Measurements from ENCODE around the gene CIB1. TPM values are rescaled to one million over a fixed set of nuclear protein-coding genes. Genes with fewer than 3 reads are reported as not detected.
A peak's percentile ranks its signal among the peaks of the same experiment; 100 is the strongest.
"Not testable (repeated sequence)": the region's sequence is repeated elsewhere in the genome, so short reads cannot be mapped to it uniquely, and the experiment has no call there.

CIB1 gene
- total RNA-seq, 2 donors from 2014 or later, result 24.9 to 31.1 TPM

DNA sequence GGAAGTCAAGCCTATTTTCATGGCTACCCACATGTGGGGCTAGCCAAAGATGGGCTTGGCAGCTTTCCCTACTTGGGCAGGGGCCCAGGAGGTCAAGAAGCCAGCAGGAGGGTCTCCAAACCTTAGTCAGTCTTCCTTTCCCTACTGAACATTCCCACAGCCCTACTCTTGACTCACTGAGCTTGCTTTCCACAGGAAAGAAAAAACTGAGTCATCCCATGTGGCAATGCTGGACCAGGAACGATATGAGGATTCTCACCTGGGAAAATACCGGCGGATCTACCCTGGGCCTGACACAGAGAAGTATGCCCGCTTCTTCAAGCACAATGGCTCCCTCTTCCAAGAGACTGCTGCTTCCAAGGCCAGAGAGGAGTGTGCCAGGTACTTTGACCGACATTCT, 28.1 kb upstream of the CIB1 start:
- no peak for DNase-seq (ENCODE audit: low spot score)
- peaks cover 0 to 16% of the 10 kb centered on the region in 2 donors for H3K4me1 ChIP-seq
- H3K27ac ChIP-seq, result no peak overlapping the region
- H3K4me3 ChIP-seq, result no peak overlapping the region
- no peaks in the 10 kb centered on the region for H3K36me3 ChIP-seq
- TF ChIP-seq, protein P1, sequence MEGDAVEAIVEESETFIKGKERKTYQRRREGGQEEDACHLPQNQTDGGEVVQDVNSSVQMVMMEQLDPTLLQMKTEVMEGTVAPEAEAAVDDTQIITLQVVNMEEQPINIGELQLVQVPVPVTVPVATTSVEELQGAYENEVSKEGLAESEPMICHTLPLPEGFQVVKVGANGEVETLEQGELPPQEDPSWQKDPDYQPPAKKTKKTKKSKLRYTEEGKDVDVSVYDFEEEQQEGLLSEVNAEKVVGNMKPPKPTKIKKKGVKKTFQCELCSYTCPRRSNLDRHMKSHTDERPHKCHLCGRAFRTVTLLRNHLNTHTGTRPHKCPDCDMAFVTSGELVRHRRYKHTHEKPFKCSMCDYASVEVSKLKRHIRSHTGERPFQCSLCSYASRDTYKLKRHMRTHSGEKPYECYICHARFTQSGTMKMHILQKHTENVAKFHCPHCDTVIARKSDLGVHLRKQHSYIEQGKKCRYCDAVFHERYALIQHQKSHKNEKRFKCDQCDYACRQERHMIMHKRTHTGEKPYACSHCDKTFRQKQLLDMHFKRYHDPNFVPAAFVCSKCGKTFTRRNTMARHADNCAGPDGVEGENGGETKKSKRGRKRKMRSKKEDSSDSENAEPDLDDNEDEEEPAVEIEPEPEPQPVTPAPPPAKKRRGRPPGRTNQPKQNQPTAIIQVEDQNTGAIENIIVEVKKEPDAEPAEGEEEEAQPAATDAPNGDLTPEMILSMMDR (IDR thresholded peaks at IDR 0.05), result no peak
- H3K9me3 ChIP-seq, result no peaks in the 10 kb centered on the region
- H3K27me3 ChIP-seq, result no peaks in the 10 kb centered on the region

DNA sequence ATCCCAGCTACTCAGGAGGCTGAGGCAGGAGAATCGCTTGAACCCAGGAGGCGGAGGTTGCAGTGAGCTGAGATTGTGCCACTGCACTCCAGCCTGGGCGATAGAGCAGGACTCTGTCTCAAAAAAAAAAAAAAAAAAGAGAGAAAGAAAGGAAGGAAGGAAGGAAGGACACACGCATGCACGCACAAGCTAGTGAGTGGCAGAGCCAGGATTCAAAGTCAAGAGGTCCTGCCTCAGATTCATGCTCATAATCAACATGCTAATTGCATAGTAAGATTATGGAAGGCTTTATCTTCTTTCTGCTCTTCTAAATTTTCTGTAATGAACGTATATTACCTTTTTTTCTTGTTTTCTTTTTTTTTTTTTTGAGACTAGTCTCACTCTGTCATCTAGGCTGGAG, 27.0 kb upstream of the CIB1 start:
- H3K4me3 ChIP-seq; H3K36me3 ChIP-seq; H3K9me3 ChIP-seq; H3K27me3 ChIP-seq; DNase-seq (ENCODE audit: low spot score); H3K27ac ChIP-seq: not testable (repeated sequence)
- peaks cover 0 to 11% of the 10 kb centered on the region in 2 donors for H3K4me1 ChIP-seq

DNA sequence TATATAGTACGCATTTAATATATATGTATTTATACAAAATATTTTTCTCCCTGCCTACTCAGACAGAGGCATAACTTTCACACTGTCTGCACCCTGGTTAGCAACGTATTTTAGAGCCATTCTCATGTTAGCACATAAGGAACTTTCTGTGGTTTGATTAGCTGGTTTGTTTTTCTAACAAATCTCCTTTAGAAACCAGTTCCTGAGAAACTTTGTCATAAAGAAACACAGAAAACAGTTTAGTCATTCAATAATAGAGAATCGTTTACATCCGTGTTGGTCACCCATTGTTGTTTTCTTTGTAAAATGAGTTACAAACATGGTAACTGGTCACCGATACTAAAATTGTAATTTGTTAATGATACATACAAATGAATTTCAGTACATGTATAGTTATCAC, 25.8 kb upstream of the CIB1 start:
- H3K36me3 ChIP-seq, result no peaks in the 10 kb centered on the region
- H3K9me3 ChIP-seq, result no peaks in the 10 kb centered on the region
- no peaks in the 10 kb centered on the region for H3K27me3 ChIP-seq
- H3K27ac ChIP-seq, result no peak overlapping the region
- TF ChIP-seq, protein P1 (IDR thresholded peaks at IDR 0.05), result no peak
- peaks cover 0 to 4% of the 10 kb centered on the region in 2 donors for H3K4me1 ChIP-seq
- H3K4me3 ChIP-seq, result no peak overlapping the region
- no peak for DNase-seq (ENCODE audit: low spot score)

DNA sequence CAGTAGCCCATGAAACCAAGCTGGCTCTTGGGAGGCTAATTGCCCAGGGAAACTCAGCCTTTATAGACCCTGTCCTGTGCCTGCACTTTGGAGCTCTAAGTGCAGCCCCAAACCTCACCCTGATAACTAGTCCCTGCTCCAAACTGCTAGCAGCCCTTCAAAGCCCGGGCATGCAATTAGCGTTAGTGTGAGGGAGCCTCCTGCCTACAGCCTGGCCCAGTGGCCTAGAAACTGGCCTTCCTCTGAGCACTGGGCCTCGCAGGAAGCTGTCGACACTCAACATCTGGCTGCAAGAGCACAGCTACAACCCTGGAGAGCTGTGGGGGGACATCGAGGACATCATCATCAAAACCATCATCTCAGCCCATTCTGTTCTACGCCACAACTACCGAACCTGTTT, 24.0 kb upstream of the CIB1 start:
- Histone ChIP-seq H3K9me3 (no peaks in the 10 kb centered on the region), H3K36me3 (no peaks in the 10 kb centered on the region), H3K27ac (no peak overlapping the region), H3K27me3 (no peaks in the 10 kb centered on the region), H3K4me3 (no peak overlapping the region), H3K4me1 (no peaks in the 10 kb centered on the region)
- TF ChIP-seq, protein P1 (IDR thresholded peaks at IDR 0.05), result no peak
- DNase-seq (ENCODE audit: low spot score), result no peak

DNA sequence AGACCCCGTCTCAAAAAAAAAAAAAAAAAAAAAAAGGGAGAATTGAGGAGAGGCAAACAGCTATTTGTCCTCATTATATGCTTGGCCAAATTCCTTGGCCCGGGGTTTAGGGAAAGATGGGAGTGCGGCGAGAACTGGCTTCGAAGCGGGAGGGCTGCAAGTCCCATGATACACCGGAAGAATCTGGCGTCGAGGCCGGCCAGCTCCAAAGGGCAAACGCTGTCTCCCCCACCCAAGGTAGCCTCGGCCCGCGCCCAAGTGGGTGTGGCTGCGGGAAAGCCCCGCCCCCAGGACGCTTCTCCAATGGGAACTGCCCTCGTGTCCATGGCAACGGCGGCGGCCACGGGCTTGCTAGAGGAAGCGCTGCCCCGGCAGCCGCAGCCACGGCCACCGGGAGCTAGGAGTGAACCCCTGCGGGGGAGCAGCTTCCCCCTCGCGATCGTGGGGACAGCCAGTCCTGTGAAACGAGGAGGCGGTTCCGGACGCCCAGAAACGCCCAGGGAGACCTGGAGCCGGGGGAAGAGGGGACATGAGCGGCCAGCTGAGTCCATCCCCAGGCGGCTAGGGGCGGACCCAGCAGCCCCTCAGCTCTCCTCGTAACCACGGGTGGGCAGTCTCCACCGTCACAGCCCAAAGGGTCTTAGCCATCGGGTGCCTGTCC, 15.6 kb upstream of the CIB1 start, which contains the start of gene TTLL13:
Gene TTLL13 (plus strand): TSS at position 354 of the 661 bp plus-strand sequence. CDS start 1,075 bp downstream, outside the sequence.
- peak; percentile 95 for DNase-seq (ENCODE audit: low spot score)
- H3K27ac ChIP-seq, result peak within 1 kb of the TSS; percentile 65 to 79

DNA sequence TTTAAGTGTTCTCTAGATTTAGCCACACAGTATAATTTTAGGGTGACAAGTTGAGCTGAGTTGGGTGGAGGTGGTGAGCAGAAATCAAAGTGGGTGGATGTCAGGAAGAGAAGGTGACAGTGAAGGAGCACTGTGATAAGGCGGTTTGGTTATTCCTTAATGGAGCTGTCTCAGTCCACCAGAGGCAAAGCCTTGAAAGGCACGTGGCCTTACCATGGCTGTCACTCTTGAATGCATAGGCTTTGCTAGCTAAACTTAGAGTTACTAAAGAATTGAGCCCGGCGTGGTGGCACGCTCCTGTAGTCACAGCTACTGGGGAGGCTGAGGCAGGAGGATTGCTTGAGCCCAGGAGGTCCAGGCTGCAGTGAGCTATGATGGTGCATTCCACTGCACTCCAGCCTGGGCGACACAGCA, 15.1 kb upstream of the CIB1 start:
- H3K36me3 ChIP-seq, result no peaks in the 10 kb centered on the region
- peaks cover 0 to 14% of the 10 kb centered on the region in 2 donors for H3K4me1 ChIP-seq
- H3K9me3 ChIP-seq, result no peaks in the 10 kb centered on the region
- H3K27ac ChIP-seq, result peak overlapping the region; percentile 65 to 79
- no peaks in the 10 kb centered on the region for H3K27me3 ChIP-seq
- no peak for DNase-seq (ENCODE audit: low spot score)
- peak overlapping the region in 1 of 2 donors; percentile 63 for H3K4me3 ChIP-seq
- TF ChIP-seq, protein P1 (IDR thresholded peaks at IDR 0.05), result no peak

More for the DNA sequence above, 15.6 kb upstream of the CIB1 start, which contains the start of gene TTLL13:
- Histone ChIP-seq H3K4me1 (peaks cover 0 to 14% of the 10 kb centered on the region in 2 donors), H3K36me3 (no peaks in the 10 kb centered on the region), H3K9me3 (no peaks in the 10 kb centered on the region), H3K27me3 (no peaks in the 10 kb centered on the region), H3K4me3 (peak within 1 kb of the TSS; percentile 41 to 63)
- TF ChIP-seq, protein P1 (IDR thresholded peaks at IDR 0.05), result no peak
